ENCODE measurements around the gene SSC4D.

GRCh38 chr7:76393116-76394031 is 16.1 kb downstream of the SSC4D start:
- TF ChIP-seq CTCF (IDR thresholded peaks at IDR 0.05; ENCODE audit: poor library complexity, severe bottlenecking) = no peak
- peak; percentile 94 for TF ChIP-seq POLR2AphosphoS5 (IDR thresholded peaks at IDR 0.05)
- TF ChIP-seq EZH2 (IDR thresholded peaks at IDR 0.05; ENCODE audit: borderline replicate concordance, insufficient read depth, low read length, poor library complexity, severe bottlenecking) = no peak
- TF ChIP-seq EP300 (conservative IDR thresholded peaks at IDR 0.05; ENCODE audit: poor library complexity, severe bottlenecking) = peak; percentile 52
- peak; percentile 19 for TF ChIP-seq REST (IDR thresholded peaks at IDR 0.05; ENCODE audit: borderline replicate concordance)
- peak; percentile 45 for TF ChIP-seq SMC3 (conservative IDR thresholded peaks at IDR 0.05; ENCODE audit: poor library complexity)
- no peak for TF ChIP-seq RAD21 (conservative IDR thresholded peaks at IDR 0.05)
- peak; percentile 58 for TF ChIP-seq TAF1 (IDR thresholded peaks at IDR 0.05; ENCODE audit: low read depth)
- TF ChIP-seq MXI1 (conservative IDR thresholded peaks at IDR 0.05; ENCODE audit: poor library complexity, severe bottlenecking) = peak; percentile 91
